GM12892 (cell line): ENCODE results near the gene MAP4K1.

ENCODE experiments used
- POLR2A ChIP-seq: IDR thresholded peaks from 2 replicates; pipeline ENCODE4 v1.6.1; 2011; ENCODE audit warnings: low read depth, low read length, control low read depth
- POLR2AphosphoS5 ChIP-seq: IDR thresholded peaks from 2 replicates; pipeline ENCODE4 v1.6.1; 2011; ENCODE audit warnings: low read depth, low read length, control low read depth
- TAF1 ChIP-seq: IDR thresholded peaks from 2 replicates; pipeline ENCODE4 v1.6.1; 2011; ENCODE audit warnings: low read depth, mild to moderate bottlenecking, control low read depth, low read length, borderline replicate concordance

GRCh38 chr19:38562096-38562495 lies 55.7 kb downstream of the MAP4K1 start:
- TF ChIP-seq POLR2A = no peak
- no peak for TF ChIP-seq POLR2AphosphoS5
- TF ChIP-seq TAF1 = no peak
